H1 (cell line): Measurements from ENCODE around the gene NOD2.

Experiments used
- ASH2L ChIP-seq: fragments of 200-600, 300-600 bp; sonication (generic); IDR thresholded peaks from one replicate; pipeline ENCODE4 v1.7.1; 2017; ENCODE audit warnings: low read length
- CBX5 ChIP-seq: fragments of 300-800, 300-1000 bp; sonication (generic); IDR thresholded peaks from 2 replicates; pipeline ENCODE4 v1.7.1; 2016; ENCODE audit warnings: antibody characterized with exemption, low read length, low read depth
- CEBPB ChIP-seq: IDR thresholded peaks from 2 replicates; pipeline ENCODE4 v1.6.1; 2012; ENCODE audit warnings: low read depth, low read length
- CHD2 ChIP-seq: IDR thresholded peaks from 2 replicates; pipeline ENCODE4 v1.6.1; 2012; ENCODE audit warnings: low read length, improper control_type of control experiment
- CHD7 ChIP-seq: fragments of 300-600 bp; sonication (generic); IDR thresholded peaks from 2 replicates; pipeline ENCODE4 v1.7.1; 2012; ENCODE audit warnings: low read length, moderate library complexity, mild to moderate bottlenecking, inconsistent platforms; ENCODE audit not compliant: insufficient replicate concordance
- CTCF ChIP-seq, 3 experiments: IDR thresholded peaks; 1 replicate in 2 of 3; 2 replicates in 1 of 3; pipeline versions ENCODE4 v1.5.1 to v1.6.1; 2011; ENCODE audit warnings: low read length in 3 of 3, mild to moderate bottlenecking in 3 of 3, inconsistent platforms in 2 of 3, low read depth in 1 of 3, moderate library complexity in 1 of 3; ENCODE audit not compliant: insufficient read depth in 1 of 3; ENCODE audit errors: control extremely low read depth in 1 of 3
- EP300 ChIP-seq, 2 experiments: IDR thresholded peaks; 1 replicate in 1 of 2; 2 replicates in 1 of 2; pipeline ENCODE4 v1.6.1; 2011 to 2012; ENCODE audit warnings: low read depth in 2 of 2, low read length in 2 of 2, mild to moderate bottlenecking in 2 of 2, borderline replicate concordance in 1 of 2, inconsistent platforms in 1 of 2, moderate library complexity in 1 of 2
- KDM1A ChIP-seq: fragments of 200-600, 300-600 bp; sonication (generic); IDR thresholded peaks from 2 replicates; pipeline ENCODE4 v1.7.1; 2016; ENCODE audit warnings: mild to moderate bottlenecking, low read length, borderline replicate concordance
- MAX ChIP-seq: IDR thresholded peaks from 2 replicates; pipeline ENCODE4 v1.6.1; 2012; ENCODE audit warnings: inconsistent platforms
- NRF1 ChIP-seq: IDR thresholded peaks from 2 replicates; pipeline ENCODE4 v1.6.1; 2011; ENCODE audit warnings: mild to moderate bottlenecking, low read depth, low read length, improper control_type of control experiment
- POLR2A ChIP-seq, 2 experiments: IDR thresholded peaks; 1 replicate in 1 of 2; 2 replicates in 1 of 2; pipeline ENCODE4 v1.6.1; 2011; ENCODE audit warnings: low read depth in 2 of 2, low read length in 2 of 2, mild to moderate bottlenecking in 2 of 2; ENCODE audit errors: control extremely low read depth in 1 of 2
- POLR2AphosphoS5 ChIP-seq: IDR thresholded peaks from 2 replicates; pipeline ENCODE4 v1.6.1; 2011; ENCODE audit warnings: low read depth, low read length
- RAD21 ChIP-seq, 2 experiments: IDR thresholded peaks in 1 of 2; conservative IDR thresholded peaks in 1 of 2; 2 replicates each; pipeline ENCODE4 v1.6.1; 2011; ENCODE audit warnings: low read depth in 2 of 2, low read length in 2 of 2, improper control_type of control experiment in 1 of 2, inconsistent platforms in 1 of 2, mild to moderate bottlenecking in 1 of 2, moderate library complexity in 1 of 2
- ZNF274 ChIP-seq: IDR thresholded peaks from 2 replicates; pipeline ENCODE4 v1.7.0; 2012; ENCODE audit warnings: low read length, borderline replicate concordance; ENCODE audit errors: extremely low read depth

GRCh38 chr16:50678531-50678930 lies 14.9 kb upstream of the NOD2 start:
- TF ChIP-seq CHD2 (no peak), CTCF (IDR thresholded peaks at IDR 0.05; ENCODE audit: control extremely low read depth in 1 of 3, insufficient read depth in 1 of 3, low read depth in 1 of 3, low read length in 3 of 3) (no peak), RAD21 (IDR thresholded peaks at IDR 0.05 in 1 of 2, conservative IDR thresholded peaks at IDR 0.05 in 1 of 2; ENCODE audit: low read depth in 2 of 2, low read length in 2 of 2) (no peak), CBX5 (no peak), POLR2A (IDR thresholded peaks at IDR 0.05; ENCODE audit: control extremely low read depth in 1 of 2, low read depth in 2 of 2, low read length in 2 of 2) (no peak), CHD7 (no peak), KDM1A (no peak), ZNF274 (no peak), CEBPB (no peak), ASH2L (no peak), EP300 (IDR thresholded peaks at IDR 0.05; ENCODE audit: borderline replicate concordance in 1 of 2, low read depth in 2 of 2, low read length in 2 of 2) (no peak), NRF1 (no peak), POLR2AphosphoS5 (no peak), MAX (no peak)
